K562 (cell line): ENCODE results near the gene PRKCE. TPM values are rescaled to one million over a fixed set of nuclear protein-coding genes. Genes with fewer than 3 reads are reported as not detected.
A peak's percentile ranks its signal among the peaks of the same experiment; 100 is the strongest.

ENCODE experiments used
- ATAC-seq: fragments of 200-7000 bp; cut with Tn5 transposase; 3 replicates; pipeline ENCODE4 v1.9.1; 2020; ENCODE audit warnings: moderate library complexity
- BruUV-seq: library from RNA; stranded (reverse); fragments of 400-500 nt; replicated peaks from 2 replicates; lab custom pipeline; 2021; lab: Mats Ljungman, UMichigan
- CTCF ChIA-PET: fragments of 300-600 bp; formaldehyde crosslinking; extraction: SDS; loops from one replicate; lab custom pipeline; 2021; ENCODE audit warnings: low intra/inter-chr PET ratio; lab: Yijun Ruan, JAX
- POLR2A ChIA-PET: fragments of 300-600, 350-650 bp; sonication (Branson Sonifier 250); formaldehyde crosslinking; extraction: SDS; loops from one replicate; lab custom pipeline; 2021; ENCODE audit warnings: antibody characterized with exemption, inconsistent platforms; lab: Yijun Ruan, JAX
- DNase-seq, 4 experiments: peaks; one replicate each; pipeline versions ENCODE4 v3.0.0 to v3.0.0-alpha.2; 2011 to 2018; ENCODE audit warnings: low spot score in 3 of 4, mixed read lengths in 3 of 4; ENCODE audit errors: extremely low read depth in 1 of 4
- FAIRE-seq: peaks from 2 replicates; lab custom pipeline; 2011; peaks lifted over from hg19 to GRCh38; lab: Jason Lieb, UNC
- H2AFZ ChIP-seq: 2 replicates; pipeline ENCODE4 v1.6.0; 2011; ENCODE audit warnings: low read depth, low read length, control low read depth, inconsistent platforms
- H3K27ac ChIP-seq: fragments of 200-600 bp; 3 replicates; pipeline ENCODE4 v1.8.0; 2011; ENCODE audit warnings: low read depth, mild to moderate bottlenecking, control low read depth, inconsistent platforms, low read length, moderate library complexity, mixed read lengths; ENCODE audit errors: extremely low read depth
- H3K27me3 ChIP-seq, 2 experiments: fragments of 300-600 bp in 1 of 2; 2 replicates in 1 of 2; 3 replicates in 1 of 2; pipeline versions ENCODE4 v1.6.0 to v1.8.0; 2011; ENCODE audit warnings: inconsistent platforms in 2 of 2, low read length in 2 of 2, mild to moderate bottlenecking in 1 of 2, mixed read lengths in 1 of 2, moderate library complexity in 1 of 2; ENCODE audit not compliant: control insufficient read depth in 2 of 2, insufficient read depth in 2 of 2
- H3K36me3 ChIP-seq: fragments of 300-600 bp; 3 replicates; pipeline ENCODE4 v1.8.0; 2011; ENCODE audit warnings: mild to moderate bottlenecking, low read length, inconsistent platforms; ENCODE audit not compliant: control insufficient read depth, insufficient read depth
- H3K4me1 ChIP-seq, 2 experiments: fragments of 200-600 bp in 1 of 2; replicated peaks in 1 of 2; 2 replicates in 1 of 2; 3 replicates in 1 of 2; pipeline versions ENCODE4 v1.5.1 to v1.8.0; 2011; ENCODE audit warnings: inconsistent platforms in 2 of 2, low read length in 2 of 2, mild to moderate bottlenecking in 1 of 2, mixed read lengths in 1 of 2, moderate library complexity in 1 of 2; ENCODE audit not compliant: control insufficient read depth in 2 of 2, insufficient read depth in 2 of 2
- H3K4me2 ChIP-seq: 2 replicates; pipeline ENCODE4 v1.6.1; 2011; ENCODE audit warnings: low read length, control low read depth, inconsistent platforms, mixed read lengths; ENCODE audit not compliant: insufficient read depth
- H3K4me3 ChIP-seq: fragments of 200-600 bp; sonication (generic), shearing (Covaris generic); 2 replicates; pipeline ENCODE4 v1.5.1; 2016; ENCODE audit warnings: control low read depth, inconsistent platforms
- H3K79me2 ChIP-seq: fragments of 200-600 bp; 3 replicates; pipeline ENCODE4 v1.8.0; 2011; ENCODE audit warnings: low read length, inconsistent platforms; ENCODE audit not compliant: control insufficient read depth, insufficient read depth
- H3K9ac ChIP-seq, 2 experiments: 2 replicates each; pipeline versions ENCODE4 v1.6.0 to v1.6.1; 2011; ENCODE audit warnings: low read depth in 2 of 2, low read length in 2 of 2, control low read depth in 1 of 2, inconsistent platforms in 1 of 2, mild to moderate bottlenecking in 1 of 2, mixed read lengths in 1 of 2; ENCODE audit not compliant: insufficient read depth in 1 of 2
- H3K9me1 ChIP-seq: one replicate; pipeline ENCODE4 v1.6.0; 2011; ENCODE audit warnings: inconsistent platforms, mild to moderate bottlenecking, low read length, moderate library complexity; ENCODE audit not compliant: control insufficient read depth, insufficient read depth
- H3K9me3 ChIP-seq: replicated peaks from 2 replicates; pipeline ENCODE4 v1.5.1; 2011; ENCODE audit warnings: low read depth, low read length, inconsistent platforms; ENCODE audit not compliant: control insufficient read depth, insufficient read depth
- H4K20me1 ChIP-seq: replicated peaks from 2 replicates; pipeline ENCODE4 v1.6.1; 2011; ENCODE audit warnings: low read length, inconsistent platforms, mixed read lengths; ENCODE audit not compliant: control insufficient read depth, insufficient read depth
- CBFA2T2 ChIP-seq: fragments of 450-650 bp; conservative IDR thresholded peaks from 2 replicates; pipeline ENCODE4 v1.6.1; 2017; ENCODE audit warnings: mild to moderate bottlenecking
- CXXC5 ChIP-seq: fragments of 250-450 bp; sonication (Bioruptor Pico); IDR thresholded peaks from 2 replicates; pipeline ENCODE4 v1.8.0; 2022; ENCODE audit warnings: inconsistent platforms, mild to moderate bottlenecking, moderate library complexity
- HNRNPK ChIP-seq: fragments of 200-400 bp; formaldehyde crosslinking; IDR thresholded peaks from one replicate; pipeline ENCODE4 v1.6.1; 2018; ENCODE audit warnings: mild to moderate bottlenecking, low read depth, low read length; ENCODE audit not compliant: poor library complexity, severe bottlenecking
- RAD51 ChIP-seq: fragments of 450-650 bp; IDR thresholded peaks from 2 replicates; pipeline ENCODE4 v1.7.1; 2016; ENCODE audit warnings: low read depth, mild to moderate bottlenecking, borderline replicate concordance
- SIN3A ChIP-seq, 2 experiments: fragments of 150-350 bp in 1 of 2; IDR thresholded peaks; 2 replicates each; pipeline ENCODE4 v1.6.1; 2011 to 2016; ENCODE audit warnings: borderline replicate concordance in 2 of 2, low read depth in 2 of 2, low read length in 2 of 2, mild to moderate bottlenecking in 2 of 2, moderate library complexity in 2 of 2; ENCODE audit not compliant: control insufficient read depth in 1 of 2
- WGBS: fragments of 100-300 bp; shearing (Covaris generic); methylation state at CpG from one replicate; pipeline ENCODE4 v1.1.6; 2016; ENCODE audit warnings: low coverage, mixed read lengths; ENCODE audit not compliant: insufficient coverage; ENCODE audit errors: missing lambda C conversion rate; 5-methylcytosine and 5-hydroxymethylcytosine counted together
- in situ Hi-C: fragments of 300-500 bp; cut with MboI; formaldehyde crosslinking; loops from 4 replicates; pipeline ENCODE4 v1.15.0; 2018; ENCODE audit warnings: inconsistent platforms, mixed read lengths
- intact Hi-C: fragments of 100-400 bp; cut with micrococcal nuclease; formaldehyde crosslinking; loops from 2 replicates; pipeline ENCODE4 v1.14.2; 2022
- polyA plus RNA-seq, 8 experiments: library from polyadenylated mRNA; depleted of rRNA in 4 of 8; stranded (reverse) in 5 of 8; unstranded in 3 of 8; fragments of >200 nt; fragmentation: Nextera tagmentation in 2 of 8; fragmentation: Illumina TruSeq in 1 of 8; extraction: Ambion mirVana in 2 of 8; extraction: Trizol in 1 of 8; gene quantifications; 2 replicates each; pipeline versions ENCODE4 v1.2.1 to v1.2.3, GENCODE V29; 2011 to 2014; ENCODE audit warnings: inconsistent platforms in 1 of 8, missing spikeins in 1 of 8
- total RNA-seq, 7 experiments: library from RNA; depleted of rRNA in 6 of 7; stranded (reverse); fragments of >200 nt in 6 of 7; fragmentation: Illumina TruSeq in 2 of 7; extraction: Trizol in 2 of 7; gene quantifications; 2 replicates each; pipeline versions ENCODE4 v1.2.1 to v1.2.3, GENCODE V29; 2011 to 2021; ENCODE audit warnings: low replicate concordance in 1 of 7
- TF ChIP-seq, protein P1 (sequence below): fragments of 450-650 bp; formaldehyde crosslinking; IDR thresholded peaks from 2 replicates; pipeline ENCODE4 v1.4.0; 2020; ENCODE audit warnings: mild to moderate bottlenecking, mixed read lengths

Gene PRKCE
- total and polyA plus RNA-seq, 9 of the 15 experiments (the other 6 are each of a cell fraction or from before 2014, with no cell fraction given) = 0.06 to 1.0 (median 0.22) TPM; not detected in 1

DNA sequence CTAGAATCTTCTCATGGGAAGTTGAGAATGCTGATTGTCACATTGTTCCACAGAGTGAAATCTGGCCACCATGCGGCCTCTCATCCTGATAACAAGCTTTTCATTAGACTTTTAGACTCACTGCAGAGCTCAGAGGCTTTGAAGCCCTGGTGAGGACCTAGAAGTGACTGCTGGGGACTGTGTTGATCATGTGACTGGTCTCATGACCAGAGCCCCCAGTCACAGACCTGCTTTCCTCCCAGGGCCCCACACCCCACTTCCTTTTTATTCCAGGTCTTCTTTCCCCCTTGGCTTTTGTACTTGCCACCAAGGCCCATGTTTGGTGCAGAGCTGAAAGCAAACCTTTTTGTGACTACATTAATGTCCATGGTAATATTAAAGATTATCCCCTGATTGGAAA is 45.2 kb downstream of the PRKCE start:
- FAIRE-seq = no peak
- Histone ChIP-seq H3K9me3 (no peaks in the 10 kb centered on the region), H2AFZ (no peak overlapping the region), H3K9ac (no peak overlapping the region), H3K4me1 (no peaks in the 10 kb centered on the region), H4K20me1 (no peaks in the 10 kb centered on the region; the same call in 1 of the 2 replicates), H3K4me2 (no peak overlapping the region), H3K79me2 (no peaks in the 10 kb centered on the region), H3K4me3 (no peak overlapping the region), H3K36me3 (no peaks in the 10 kb centered on the region), H3K27me3 (peaks cover 7 to 55% of the 10 kb centered on the region in 2 experiments), H3K9me1 (no peaks in the 10 kb centered on the region), H3K27ac (no peak overlapping the region)
- intact Hi-C loops (no loop called here), in situ Hi-C loops (no loop called here)
- WGBS = 9% methylated on average over 1 of the region's 1 CpG
- CTCF ChIA-PET = no interaction called here
- TF ChIP-seq, protein P1, sequence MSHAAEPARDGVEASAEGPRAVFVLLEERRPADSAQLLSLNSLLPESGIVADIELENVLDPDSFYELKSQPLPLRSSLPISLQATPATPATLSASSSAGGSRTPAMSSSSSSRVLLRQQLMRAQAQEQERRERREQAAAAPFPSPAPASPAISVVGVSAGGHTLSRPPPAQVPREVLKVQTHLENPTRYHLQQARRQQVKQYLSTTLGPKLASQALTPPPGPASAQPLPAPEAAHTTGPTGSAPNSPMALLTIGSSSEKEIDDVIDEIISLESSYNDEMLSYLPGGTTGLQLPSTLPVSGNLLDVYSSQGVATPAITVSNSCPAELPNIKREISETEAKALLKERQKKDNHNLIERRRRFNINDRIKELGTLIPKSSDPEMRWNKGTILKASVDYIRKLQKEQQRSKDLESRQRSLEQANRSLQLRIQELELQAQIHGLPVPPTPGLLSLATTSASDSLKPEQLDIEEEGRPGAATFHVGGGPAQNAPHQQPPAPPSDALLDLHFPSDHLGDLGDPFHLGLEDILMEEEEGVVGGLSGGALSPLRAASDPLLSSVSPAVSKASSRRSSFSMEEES = peak; percentile 90
- no peak for TF ChIP-seq HNRNPK
- TF ChIP-seq RAD51 = peak; percentile 42; the same call in 1 of the 2 replicates
- 0 out of 2 replicates have a peak, but pooled peaks have one; percentile 14 for TF ChIP-seq CBFA2T2
- no peak for TF ChIP-seq SIN3A (IDR thresholded peaks at IDR 0.05; ENCODE audit: borderline replicate concordance in 2 of 2, control insufficient read depth in 1 of 2, low read depth in 2 of 2, low read length in 2 of 2)
- TF ChIP-seq CXXC5 = no peak
- no peak for DNase-seq
- POLR2A ChIA-PET = interaction anchor here (0.6 to 0.7 kb wide), 2 partner anchors 15 to 47 kb away, joined by 3 to 4 read pairs; no protein-coding TSS in a partner anchor
- no peak for ATAC-seq
- no TSS peak for BruUV-seq
